CD4-positive, alpha-beta T cell treated with Interleukin-4 for 1 hour (primary cell): Measurements from ENCODE around the gene IRF1.
"Not testable (repeated sequence)": the region's sequence is repeated elsewhere in the genome, so short reads cannot be mapped to it uniquely, and the experiment has no call there.

Source experiments
- DNase-seq, 2 donors: peaks; one replicate each; pipeline ENCODE4 v3.0.0-alpha.2; 2020 to 2022

Gene IRF1

GRCh38 chr5:132490484-132491367 lies at the start of gene IRF1:
Gene IRF1 (minus strand): TSS chr5:132490773. CDS start chr5:132489478, 1,295 bp downstream.
- DNase-seq, result peak; percentile 98

GRCh38 chr5:132540149-132540548 lies 49.6 kb upstream of the IRF1 start:
- no peak for DNase-seq

GRCh38 chr5:132539716-132540115 lies 49.1 kb upstream of the IRF1 start:
- DNase-seq, result no peak

GRCh38 chr5:132530946-132531345 lies 40.4 kb upstream of the IRF1 start:
- no peak for DNase-seq

- DNase-seq, result peak in 1 of 2 donors; percentile 19
Observed at GRCh38 chr5:132528866-132529634, 38.5 kb upstream of the IRF1 start.

- no peak for DNase-seq
Observed at GRCh38 chr5:132528021-132528420, 37.4 kb upstream of the IRF1 start.

- no peak for DNase-seq
Observed at GRCh38 chr5:132526974-132527564, 36.5 kb upstream of the IRF1 start.

- DNase-seq, result peak; percentile 14 to 57
Observed at GRCh38 chr5:132526290-132526973, 35.9 kb upstream of the IRF1 start.

GRCh38 chr5:132525299-132525724 lies 34.7 kb upstream of the IRF1 start:
- no peak for DNase-seq

GRCh38 chr5:132524877-132525276 lies 34.3 kb upstream of the IRF1 start:
- DNase-seq, result not testable (repeated sequence)

- DNase-seq, result not testable (repeated sequence)
Observed at GRCh38 chr5:132522067-132522466, 31.5 kb upstream of the IRF1 start.

- DNase-seq, result not testable (repeated sequence)
Observed at GRCh38 chr5:132513618-132514336, 23.2 kb upstream of the IRF1 start.

GRCh38 chr5:132510076-132510475 lies 19.5 kb upstream of the IRF1 start:
- DNase-seq, result no peak

GRCh38 chr5:132506094-132506692 lies 15.6 kb upstream of the IRF1 start:
- peak in 1 of 2 donors; percentile 16 for DNase-seq

- no peak for DNase-seq
Observed at GRCh38 chr5:132505641-132506040, 15.1 kb upstream of the IRF1 start.

GRCh38 chr5:132504746-132505145 lies 14.2 kb upstream of the IRF1 start:
- DNase-seq, result no peak

- DNase-seq, result no peak
Observed at GRCh38 chr5:132503244-132503643, 12.7 kb upstream of the IRF1 start.

GRCh38 chr5:132501961-132502931 lies 11.7 kb upstream of the IRF1 start:
- DNase-seq, result no peak

GRCh38 chr5:132501629-132501956 lies 11.0 kb upstream of the IRF1 start:
- DNase-seq, result no peak

- peak; percentile 84 to 86 for DNase-seq
Observed at GRCh38 chr5:132500931-132501628, 10.5 kb upstream of the IRF1 start.
